ENCODE measurements around the gene RCOR2. TPM values are rescaled to one million over a fixed set of nuclear protein-coding genes. Genes with fewer than 3 reads are reported as not detected.

Gene RCOR2
- total RNA-seq, 1 experiment from 2014 or later = 0.23 TPM

- DNase-seq (ENCODE audit: low read depth) = no peak
Observed at GRCh38 chr11:63923319-63923718, 6.4 kb upstream of the RCOR2 start.

- DNase-seq (ENCODE audit: low read depth) = no peak
Observed at GRCh38 chr11:63922673-63923192, 5.8 kb upstream of the RCOR2 start.

GRCh38 chr11:63920939-63921417 lies 4.0 kb upstream of the RCOR2 start:
- no peak for DNase-seq (ENCODE audit: low read depth)

GRCh38 chr11:63920126-63920938 lies 3.4 kb upstream of the RCOR2 start:
- DNase-seq (ENCODE audit: low read depth) = no peak

GRCh38 chr11:63919267-63920125 lies 2.5 kb upstream of the RCOR2 start:
- DNase-seq (ENCODE audit: low read depth) = no peak

GRCh38 chr11:63918507-63919191 lies 1.7 kb upstream of the RCOR2 start:
- DNase-seq (ENCODE audit: low read depth) = no peak

GRCh38 chr11:63917692-63918506 lies 935 bp upstream of the RCOR2 start:
- DNase-seq (ENCODE audit: low read depth) = no peak

GRCh38 chr11:63915961-63916836 lies 765 bp downstream of the RCOR2 start:
- peak; percentile 10 for DNase-seq (ENCODE audit: low read depth)

GRCh38 chr11:63914896-63915691 lies 1.9 kb downstream of the RCOR2 start:
- DNase-seq (ENCODE audit: low read depth) = no peak

GRCh38 chr11:63913866-63914830 lies 2.8 kb downstream of the RCOR2 start:
- DNase-seq (ENCODE audit: low read depth) = no peak

- DNase-seq (ENCODE audit: low read depth) = no peak
Observed at GRCh38 chr11:63912678-63913077, 4.3 kb downstream of the RCOR2 start.

GRCh38 chr11:63911876-63912275 lies 5.1 kb downstream of the RCOR2 start:
- no peak for DNase-seq (ENCODE audit: low read depth)

- DNase-seq (ENCODE audit: low read depth) = no peak
Observed at GRCh38 chr11:63911440-63911839, 5.5 kb downstream of the RCOR2 start.

GRCh38 chr11:63910675-63911074 lies 6.3 kb downstream of the RCOR2 start:
- DNase-seq (ENCODE audit: low read depth) = no peak

GRCh38 chr11:63909591-63910506 lies 7.1 kb downstream of the RCOR2 start:
- no peak for DNase-seq (ENCODE audit: low read depth)

- DNase-seq (ENCODE audit: low read depth) = no peak
Observed at GRCh38 chr11:63908631-63909401, 8.1 kb downstream of the RCOR2 start.

Measured in LHCN-M2 (cell line).